ENCODE data around the gene PRSS57.

GRCh38 chr19:690203-690602 lies 5.0 kb downstream of the PRSS57 start:
- TF ChIP-seq CTCF (conservative IDR thresholded peaks at IDR 0.05; ENCODE audit: low read depth, low read length) (no peak), POLR2A (IDR thresholded peaks at IDR 0.05; ENCODE audit: low read depth, low read length) (no peak), FOS (IDR thresholded peaks at IDR 0.05; ENCODE audit: low read depth, low read length) (no peak), NFE2L2 (IDR thresholded peaks at IDR 0.05; ENCODE audit: low read depth, low read length) (no peak), USF2 (IDR thresholded peaks at IDR 0.05; ENCODE audit: low read depth, low read length) (no peak), ELK1 (IDR thresholded peaks at IDR 0.05; ENCODE audit: borderline replicate concordance, low read depth, low read length) (no peak), RFX5 (IDR thresholded peaks at IDR 0.05; ENCODE audit: low read depth, low read length) (no peak), MAZ (IDR thresholded peaks at IDR 0.05; ENCODE audit: borderline replicate concordance, low read depth, low read length) (no peak)

Measured in IMR-90 (cell line).